GM12872 (cell line): ENCODE results near the gene USP21.

Experiments
- TF ChIP-seq, protein P1 (sequence below): IDR thresholded peaks from 3 replicates; pipeline ENCODE4 v1.5.1; 2011; ENCODE audit warnings: low read depth, mild to moderate bottlenecking, low read length, moderate library complexity; ENCODE audit not compliant: insufficient read depth

Gene USP21

GRCh38 chr1:161164901-161165610, 5.8 kb downstream of the USP21 start:
- TF ChIP-seq, protein P1, sequence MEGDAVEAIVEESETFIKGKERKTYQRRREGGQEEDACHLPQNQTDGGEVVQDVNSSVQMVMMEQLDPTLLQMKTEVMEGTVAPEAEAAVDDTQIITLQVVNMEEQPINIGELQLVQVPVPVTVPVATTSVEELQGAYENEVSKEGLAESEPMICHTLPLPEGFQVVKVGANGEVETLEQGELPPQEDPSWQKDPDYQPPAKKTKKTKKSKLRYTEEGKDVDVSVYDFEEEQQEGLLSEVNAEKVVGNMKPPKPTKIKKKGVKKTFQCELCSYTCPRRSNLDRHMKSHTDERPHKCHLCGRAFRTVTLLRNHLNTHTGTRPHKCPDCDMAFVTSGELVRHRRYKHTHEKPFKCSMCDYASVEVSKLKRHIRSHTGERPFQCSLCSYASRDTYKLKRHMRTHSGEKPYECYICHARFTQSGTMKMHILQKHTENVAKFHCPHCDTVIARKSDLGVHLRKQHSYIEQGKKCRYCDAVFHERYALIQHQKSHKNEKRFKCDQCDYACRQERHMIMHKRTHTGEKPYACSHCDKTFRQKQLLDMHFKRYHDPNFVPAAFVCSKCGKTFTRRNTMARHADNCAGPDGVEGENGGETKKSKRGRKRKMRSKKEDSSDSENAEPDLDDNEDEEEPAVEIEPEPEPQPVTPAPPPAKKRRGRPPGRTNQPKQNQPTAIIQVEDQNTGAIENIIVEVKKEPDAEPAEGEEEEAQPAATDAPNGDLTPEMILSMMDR: no peak

DNA sequence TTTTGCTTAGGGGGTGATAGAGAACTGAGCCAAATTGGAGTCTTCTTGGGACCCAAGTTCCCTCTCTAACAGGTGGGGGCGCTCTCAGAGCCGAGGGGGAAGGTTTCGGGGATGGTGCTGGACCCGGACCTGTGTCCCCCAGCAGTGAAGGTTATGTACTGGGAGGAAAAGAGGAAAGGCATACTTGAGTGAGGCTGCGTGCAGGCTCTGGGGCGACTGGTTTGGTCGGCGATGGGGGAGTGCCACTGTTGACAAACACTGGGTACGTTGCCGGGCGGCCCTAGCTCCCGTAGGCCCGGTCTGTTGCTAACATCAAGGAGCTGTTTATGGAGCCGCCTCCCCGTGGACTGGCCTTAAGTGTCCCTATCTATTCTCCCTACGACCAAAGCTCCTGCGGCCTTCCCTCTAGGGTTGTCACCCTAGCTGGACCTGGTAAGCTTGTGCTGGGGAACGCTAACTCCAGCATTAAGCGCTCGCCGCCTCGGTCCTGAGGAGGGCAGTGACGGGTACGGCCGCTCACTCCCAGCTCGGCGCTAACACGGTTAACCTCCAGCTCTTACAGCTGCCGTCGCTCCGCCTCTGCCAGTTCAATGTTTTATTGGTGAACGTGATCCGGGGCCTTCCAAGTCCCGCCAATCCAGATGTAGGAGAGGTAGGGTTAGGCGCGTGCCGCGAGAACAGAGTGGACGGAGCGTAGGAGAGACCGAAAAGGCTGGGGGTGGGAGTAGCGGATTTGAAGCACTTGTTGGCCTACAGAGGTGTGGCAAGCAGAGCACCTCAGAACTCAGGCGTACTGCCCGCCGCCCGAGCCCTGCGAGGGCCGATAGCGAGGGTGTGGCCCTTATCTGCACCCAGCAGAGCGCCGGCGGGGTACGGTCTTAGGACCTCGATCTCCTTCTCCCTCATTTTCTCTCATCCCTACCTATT, 6.7 kb downstream of the USP21 start, which contains the start of gene PPOX:
TSS of gene PPOX (plus strand) at position 685 of the 927 bp plus-strand sequence. CDS start 422 bp downstream, outside the sequence.
- TF ChIP-seq, protein P1: peak; percentile 67

DNA sequence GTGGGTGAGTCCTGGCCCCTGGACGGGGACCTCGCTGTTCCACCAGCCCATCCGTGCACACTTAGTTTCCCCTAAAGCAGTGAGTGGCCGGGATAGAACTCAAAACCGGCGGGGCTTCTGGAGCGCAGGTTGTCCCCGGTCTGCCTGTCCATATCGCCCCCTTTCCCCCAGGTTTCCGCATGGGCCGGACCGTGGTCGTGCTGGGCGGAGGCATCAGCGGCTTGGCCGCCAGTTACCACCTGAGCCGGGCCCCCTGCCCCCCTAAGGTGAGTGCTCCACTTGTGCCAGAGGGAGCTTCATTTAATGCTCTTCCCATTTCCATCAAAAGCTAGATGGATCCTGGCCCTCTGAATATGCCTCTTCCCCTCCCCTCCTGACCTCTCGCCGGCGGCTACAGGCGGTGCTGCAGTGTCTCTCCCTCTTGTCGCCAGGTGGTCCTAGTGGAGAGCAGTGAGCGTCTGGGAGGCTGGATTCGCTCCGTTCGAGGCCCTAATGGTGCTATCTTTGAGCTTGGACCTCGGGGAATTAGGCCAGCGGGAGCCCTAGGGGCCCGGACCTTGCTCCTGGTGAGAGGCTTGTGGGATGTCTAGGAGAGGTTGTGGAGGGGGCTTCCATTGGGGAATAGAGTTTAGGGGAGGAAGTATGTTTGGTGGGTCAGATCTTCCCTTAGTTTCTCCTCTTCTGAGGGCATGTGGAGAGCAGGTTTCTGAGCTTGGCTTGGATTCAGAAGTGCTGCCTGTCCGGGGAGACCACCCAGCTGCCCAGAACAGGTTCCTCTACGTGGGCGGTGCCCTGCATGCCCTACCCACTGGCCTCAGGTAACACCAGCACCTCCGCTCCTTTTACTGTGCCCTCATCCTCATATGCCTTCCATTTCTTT, 7.6 kb downstream of the USP21 start:
- TF ChIP-seq, protein P1: no peak

DNA sequence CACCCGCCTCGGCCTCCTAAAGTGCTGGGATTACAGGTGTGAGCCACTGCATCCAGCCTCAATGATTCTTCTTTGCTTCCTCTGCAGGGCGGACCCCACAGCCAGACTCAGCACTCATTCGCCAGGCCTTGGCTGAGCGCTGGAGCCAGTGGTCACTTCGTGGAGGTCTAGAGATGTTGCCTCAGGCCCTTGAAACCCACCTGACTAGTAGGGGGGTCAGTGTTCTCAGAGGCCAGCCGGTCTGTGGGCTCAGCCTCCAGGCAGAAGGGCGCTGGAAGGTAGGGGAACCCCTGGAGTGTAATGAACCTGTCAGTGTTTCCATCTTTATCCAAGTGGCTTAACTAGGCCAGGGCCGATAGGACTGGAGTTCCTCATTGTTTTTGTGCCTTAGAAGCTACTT, 9.6 kb downstream of the USP21 start:
- TF ChIP-seq, protein P1: no peak

DNA sequence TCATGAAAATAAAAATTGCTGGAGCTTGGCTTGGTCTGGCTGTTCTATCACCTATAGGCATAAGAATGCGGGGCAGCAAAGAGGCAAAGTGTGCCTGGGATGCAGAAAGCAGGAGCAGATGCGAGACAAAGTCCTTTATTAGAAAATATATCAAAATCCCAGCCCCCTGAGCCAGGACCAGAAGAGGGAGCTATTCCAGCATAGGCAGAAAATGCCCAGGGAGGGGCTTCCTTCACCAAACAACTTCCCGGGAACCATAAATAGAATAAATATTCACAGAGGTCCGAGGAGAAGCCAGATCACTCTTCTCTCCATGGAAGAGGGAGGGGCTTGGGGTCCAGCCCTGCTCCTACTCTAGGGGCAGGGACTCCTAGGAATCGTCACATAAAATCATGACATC, 11.9 kb downstream of the USP21 start:
- TF ChIP-seq, protein P1: 0 out of 3 replicates have a peak, but pooled peaks have one; percentile 6

- TF ChIP-seq, protein P1: no peak
Measured at GRCh38 chr1:161171696-161172095, 12.4 kb downstream of the USP21 start.
